Measurements from ENCODE around the gene GRB10. TPM values are rescaled to one million over a fixed set of nuclear protein-coding genes. Genes with fewer than 3 reads are reported as not detected.

The GRB10 gene
- total RNA-seq, 1 donor from 2014 or later = 93.0 TPM

GRCh38 chr7:50603287-50603686 lies 179.4 kb downstream of the GRB10 start:
- no peak for TF ChIP-seq CTCF (conservative IDR thresholded peaks at IDR 0.05)
- Mint-ChIP-seq H3K27ac (ENCODE audit: unreplicated experiment) (no peak overlapping the region), H3K36me3 (ENCODE audit: low read depth) (peaks cover 19% of the 10 kb centered on the region), H3K9me3 (no peaks in the 10 kb centered on the region), H3K4me3 (no peak overlapping the region), H3K27me3 (ENCODE audit: low read depth) (no peaks in the 10 kb centered on the region), H3K4me1 (peaks cover 10% of the 10 kb centered on the region)
- no peak for DNase-seq (ENCODE audit: low read depth, low spot score)

GRCh38 chr7:50599385-50599784 lies 183.3 kb downstream of the GRB10 start:
- H3K36me3 Mint-ChIP-seq (ENCODE audit: low read depth) = peaks cover 24% of the 10 kb centered on the region
- H3K27ac Mint-ChIP-seq (ENCODE audit: unreplicated experiment) = no peak overlapping the region
- no peak for DNase-seq (ENCODE audit: low read depth, low spot score)
- H3K27me3 Mint-ChIP-seq (ENCODE audit: low read depth) = no peaks in the 10 kb centered on the region
- H3K4me3 Mint-ChIP-seq = no peak overlapping the region
- peaks cover 18% of the 10 kb centered on the region for H3K4me1 Mint-ChIP-seq
- no peaks in the 10 kb centered on the region for H3K9me3 Mint-ChIP-seq
- no peak for TF ChIP-seq CTCF (conservative IDR thresholded peaks at IDR 0.05)

GRCh38 chr7:50598460-50599343 lies 184.0 kb downstream of the GRB10 start:
- H3K4me3 Mint-ChIP-seq = peak overlapping the region; percentile 7
- H3K4me1 Mint-ChIP-seq = peaks cover 18% of the 10 kb centered on the region
- no peak for TF ChIP-seq CTCF (conservative IDR thresholded peaks at IDR 0.05)
- H3K27ac Mint-ChIP-seq (ENCODE audit: unreplicated experiment) = peak overlapping the region; percentile 58
- peaks cover 24% of the 10 kb centered on the region for H3K36me3 Mint-ChIP-seq (ENCODE audit: low read depth)
- no peaks in the 10 kb centered on the region for H3K27me3 Mint-ChIP-seq (ENCODE audit: low read depth)
- DNase-seq (ENCODE audit: low read depth, low spot score) = no peak
- no peaks in the 10 kb centered on the region for H3K9me3 Mint-ChIP-seq

GRCh38 chr7:50596484-50596883 lies 186.2 kb downstream of the GRB10 start:
- Mint-ChIP-seq H3K4me1 (peaks cover 18% of the 10 kb centered on the region), H3K36me3 (ENCODE audit: low read depth) (peaks cover 33% of the 10 kb centered on the region), H3K27me3 (ENCODE audit: low read depth) (no peaks in the 10 kb centered on the region), H3K27ac (ENCODE audit: unreplicated experiment) (no peak overlapping the region), H3K4me3 (no peak overlapping the region), H3K9me3 (no peaks in the 10 kb centered on the region)
- DNase-seq (ENCODE audit: low read depth, low spot score) = no peak
- TF ChIP-seq CTCF (conservative IDR thresholded peaks at IDR 0.05) = no peak

GRCh38 chr7:50595491-50596102 lies 187.1 kb downstream of the GRB10 start:
- H3K27me3 Mint-ChIP-seq (ENCODE audit: low read depth) = no peaks in the 10 kb centered on the region
- peak overlapping the region; percentile 66 for H3K27ac Mint-ChIP-seq (ENCODE audit: unreplicated experiment)
- peaks cover 13% of the 10 kb centered on the region for H3K4me1 Mint-ChIP-seq
- TF ChIP-seq CTCF (conservative IDR thresholded peaks at IDR 0.05) = peak; percentile 53
- no peak overlapping the region for H3K4me3 Mint-ChIP-seq
- DNase-seq (ENCODE audit: low read depth, low spot score) = peak; percentile 23
- peaks cover 40% of the 10 kb centered on the region for H3K36me3 Mint-ChIP-seq (ENCODE audit: low read depth)
- H3K9me3 Mint-ChIP-seq = no peaks in the 10 kb centered on the region

All from neural crest cell (in vitro differentiated cells).